ENCODE measurements around the gene UBTD2. TPM values are rescaled to one million over a fixed set of nuclear protein-coding genes. Genes with fewer than 3 reads are reported as not detected.

The UBTD2 gene
- total and polyA plus RNA-seq, 2 of the 4 experiments (the other 2 are of a cell fraction) = 11.2 to 20.6 TPM

GRCh38 chr5:172223901-172224873 is 59.4 kb downstream of the UBTD2 start:
- Histone ChIP-seq H3K36me3 (ENCODE audit: control insufficient read depth, insufficient read depth, low read length) (peaks cover 12% of the 10 kb centered on the region), H3K27me3 (ENCODE audit: control insufficient read depth, insufficient read depth, low read length) (no peaks in the 10 kb centered on the region), H2AFZ (replicated peaks; ENCODE audit: low read length, poor library complexity) (no peak overlapping the region), H4K5ac (ENCODE audit: low read depth, low read length) (no peak overlapping the region), H3K4me2 (ENCODE audit: low read depth, low read length) (no peak overlapping the region), H3K56ac (ENCODE audit: extremely low read depth, insufficient read depth, low read length) (no peak overlapping the region), H3K14ac (replicated peaks; ENCODE audit: low read depth, low read length) (no peak overlapping the region), H3K18ac (ENCODE audit: low read depth, low read length) (no peak overlapping the region), H2BK5ac (ENCODE audit: low read depth, low read length, poor library complexity, severe bottlenecking) (no peak overlapping the region), H3K27ac (ENCODE audit: insufficient read depth, low read length) (no peak overlapping the region), H3K9ac (ENCODE audit: low read depth, low read length) (no peak overlapping the region), H3K4me1 (ENCODE audit: control insufficient read depth, insufficient read depth, low read length) (no peaks in the 10 kb centered on the region), H2BK20ac (ENCODE audit: low read depth, low read length) (no peak overlapping the region), H2AK5ac (ENCODE audit: low read depth, low read length) (no peak overlapping the region), H3K4me3 (ENCODE audit: insufficient read depth, low read depth, low read length) (no peak overlapping the region), H3K4ac (ENCODE audit: low read depth, low read length) (no peak overlapping the region), H2BK15ac (ENCODE audit: low read depth, low read length) (no peak overlapping the region), H3K9me1 (ENCODE audit: insufficient read depth, low read length) (no peaks in the 10 kb centered on the region), H2AK9ac (replicated peaks; ENCODE audit: low read depth, low read length, poor library complexity) (no peak overlapping the region), H4K91ac (ENCODE audit: insufficient read depth, low read depth, low read length) (no peak overlapping the region), H4K8ac (ENCODE audit: low read depth in 2 of 2, low read length in 2 of 2) (no peak overlapping the region), H2BK120ac (ENCODE audit: low read depth, low read length) (no peak overlapping the region), H3K23ac (ENCODE audit: low read depth, low read length) (no peak overlapping the region), H3K9me3 (ENCODE audit: control insufficient read depth, insufficient read depth, low read length) (no peaks in the 10 kb centered on the region; the same call in 1 of the 2 replicates), H3K79me1 (ENCODE audit: low read depth in 1 of 2, low read length in 2 of 2) (peaks cover 4 to 35% of the 10 kb centered on the region in 2 experiments; a peak in 2 of 4 replicates), H4K20me1 (ENCODE audit: insufficient read depth, low read length) (no peaks in the 10 kb centered on the region)
- in situ Hi-C loops (cut with MboI; ENCODE audit: low sequenced_read_pairs) (no loop called here), dilution Hi-C loops (cut with HindIII; ENCODE audit: low sequenced_read_pairs, unreplicated experiment) (no loop called here), intact Hi-C loops (cut with micrococcal nuclease) (no loop called here)
- POLR2A ChIA-PET (ENCODE audit: unreplicated experiment) = no interaction called here
- CTCF ChIA-PET = interaction anchor here (0.6 kb wide), 1 partner anchor 177 kb away, joined by 4 read pairs; no protein-coding TSS in a partner anchor
- no peak for TF ChIP-seq MXI1 (IDR thresholded peaks at IDR 0.05; ENCODE audit: borderline replicate concordance, low read depth, low read length)
- TF ChIP-seq CHD1 (IDR thresholded peaks at IDR 0.05; ENCODE audit: low read depth, low read length) = no peak
- TF ChIP-seq CEBPB (IDR thresholded peaks at IDR 0.05; ENCODE audit: low read depth, low read length) = no peak
- TF ChIP-seq RFX5 (IDR thresholded peaks at IDR 0.05; ENCODE audit: low read depth, low read length) = no peak
- no peak for TF ChIP-seq RCOR1 (IDR thresholded peaks at IDR 0.05; ENCODE audit: insufficient replicate concordance, low read length)
- no peak for TF ChIP-seq USF2 (IDR thresholded peaks at IDR 0.05; ENCODE audit: low read depth, low read length)
- no peak for TF ChIP-seq POLR2A (IDR thresholded peaks at IDR 0.05; ENCODE audit: low read depth, low read length)
- TF ChIP-seq FOS (IDR thresholded peaks at IDR 0.05; ENCODE audit: low read depth, low read length) = no peak
- TF ChIP-seq SMC3 (IDR thresholded peaks at IDR 0.05; ENCODE audit: low read depth, low read length) = no peak
- DNase-seq = no peak
- no TSS peak for BruUV-seq (replicated peaks)
- ATAC-seq (ENCODE audit: low read depth) = no peak
- WGBS, 2 experiments (ENCODE audit: extremely low coverage in 2 of 2, insufficient read length in 1 of 2) = no CpG with 5 or more reads among the region's 10 CpGs
